ENCODE measurements around the gene MTMR2. TPM values are rescaled to one million over a fixed set of nuclear protein-coding genes. Genes with fewer than 3 reads are reported as not detected.
A peak's percentile ranks its signal among the peaks of the same experiment; 100 is the strongest.

The MTMR2 gene
- 41.2 TPM for polyA plus RNA-seq (2013, experiment 1 of 2; ENCODE audit: insufficient read length)
- 42.9 TPM for polyA plus RNA-seq (2013, experiment 2 of 2; ENCODE audit: insufficient read length)

GRCh38 chr11:95923728-95924413, at the start of gene MTMR2:
TSS of gene MTMR2 (minus strand) at chr11:95924107. CDS start at chr11:95923954, 153 bp downstream.
- peak; percentile 76 for DNase-seq

GRCh38 chr11:95972060-95972459, 48.2 kb upstream of the MTMR2 start:
- DNase-seq, result no peak

- DNase-seq, result no peak
These were observed 44.7 kb upstream of the MTMR2 start for GRCh38 chr11:95968585-95968984.

- no peak for DNase-seq
These were observed 40.4 kb upstream of the MTMR2 start for GRCh38 chr11:95964281-95964680.

GRCh38 chr11:95961758-95962157, 37.9 kb upstream of the MTMR2 start:
- no peak for DNase-seq

GRCh38 chr11:95950905-95951304, 27.0 kb upstream of the MTMR2 start:
- no peak for DNase-seq

GRCh38 chr11:95948637-95949036, 24.7 kb upstream of the MTMR2 start:
- no peak for DNase-seq

GRCh38 chr11:95944623-95945022, 20.7 kb upstream of the MTMR2 start:
- DNase-seq, result no peak

GRCh38 chr11:95943546-95943945, 19.6 kb upstream of the MTMR2 start:
- DNase-seq, result no peak

GRCh38 chr11:95939091-95939490, 15.2 kb upstream of the MTMR2 start:
- DNase-seq, result no peak

GRCh38 chr11:95937358-95937757, 13.5 kb upstream of the MTMR2 start:
- no peak for DNase-seq

- no peak for DNase-seq
These were observed 9.7 kb upstream of the MTMR2 start for GRCh38 chr11:95933594-95933993.

GRCh38 chr11:95931916-95932315, 8.0 kb upstream of the MTMR2 start:
- DNase-seq, result no peak

GRCh38 chr11:95930948-95931347, 7.0 kb upstream of the MTMR2 start:
- no peak for DNase-seq

- DNase-seq, result no peak
These were observed 2.8 kb upstream of the MTMR2 start for GRCh38 chr11:95926726-95927125.

- peak; percentile 40 for DNase-seq
These were observed 1.1 kb upstream of the MTMR2 start for GRCh38 chr11:95925011-95925410.

- peak; percentile 20 for DNase-seq
These were observed 480 bp upstream of the MTMR2 start for GRCh38 chr11:95924414-95924760.

- peak; percentile 8 for DNase-seq
These were observed 524 bp downstream of the MTMR2 start for GRCh38 chr11:95923439-95923727.

GRCh38 chr11:95922536-95923438, 1.1 kb downstream of the MTMR2 start:
- DNase-seq, result peak; percentile 12

GRCh38 chr11:95922099-95922498, 1.8 kb downstream of the MTMR2 start:
- DNase-seq, result no peak

GRCh38 chr11:95920460-95921105, 3.3 kb downstream of the MTMR2 start:
- no peak for DNase-seq

GRCh38 chr11:95919514-95919913, 4.4 kb downstream of the MTMR2 start:
- no peak for DNase-seq

GRCh38 chr11:95918720-95919119, 5.2 kb downstream of the MTMR2 start:
- no peak for DNase-seq

GRCh38 chr11:95918056-95918455, 5.9 kb downstream of the MTMR2 start:
- DNase-seq, result no peak
